IMR-90 (cell line): ENCODE results near the gene ZNF212. TPM values are rescaled to one million over a fixed set of nuclear protein-coding genes. Genes with fewer than 3 reads are reported as not detected.

Source experiments
- ATAC-seq: fragments of 200-7000 bp; cut with Tn5 transposase; 2 replicates; pipeline ENCODE4 v1.9.1; 2020; ENCODE audit warnings: low read depth, mild to moderate bottlenecking, moderate library complexity
- BruUV-seq: library from RNA; stranded (reverse); fragments of 400-500 nt; replicated peaks from 2 replicates; lab custom pipeline; 2021; lab: Mats Ljungman, UMichigan
- CTCF ChIA-PET: fragments of 300-600 bp; formaldehyde crosslinking; extraction: SDS; loops from one replicate; lab custom pipeline; 2021; ENCODE audit warnings: antibody characterized with exemption; lab: Yijun Ruan, JAX
- POLR2A ChIA-PET: fragments of 300-600 bp; sonication (Branson Sonifier 250); formaldehyde crosslinking; loops from one replicate; lab custom pipeline; 2022; ENCODE audit warnings: antibody characterized with exemption; ENCODE audit not compliant: unreplicated experiment; lab: Charles Lee
- DNase-seq: peaks from one replicate; pipeline ENCODE4 v3.0.0; 2013
- H2AFZ ChIP-seq: replicated peaks from 2 replicates; pipeline ENCODE3; 2013; ENCODE audit warnings: low read length, mild to moderate bottlenecking; ENCODE audit not compliant: poor library complexity
- H2AK5ac ChIP-seq: 2 replicates; pipeline ENCODE4 v1.6.1; 2013; ENCODE audit warnings: low read depth, low read length, inconsistent platforms
- H2AK9ac ChIP-seq: replicated peaks from 2 replicates; pipeline ENCODE3; 2013; ENCODE audit warnings: mild to moderate bottlenecking, low read depth, low read length, moderate library complexity; ENCODE audit not compliant: poor library complexity
- H2BK120ac ChIP-seq: 2 replicates; pipeline ENCODE4 v1.6.1; 2013; ENCODE audit warnings: low read depth, low read length, inconsistent platforms
- H2BK15ac ChIP-seq: 3 replicates; pipeline ENCODE4 v1.6.1; 2013; ENCODE audit warnings: low read depth, low read length, inconsistent platforms
- H2BK20ac ChIP-seq: 2 replicates; pipeline ENCODE4 v1.6.1; 2013; ENCODE audit warnings: low read depth, mild to moderate bottlenecking, inconsistent platforms, low read length, moderate library complexity
- H2BK5ac ChIP-seq: 2 replicates; pipeline ENCODE4 v1.6.1; 2013; ENCODE audit warnings: mild to moderate bottlenecking, low read depth, low read length, inconsistent platforms; ENCODE audit not compliant: poor library complexity, severe bottlenecking
- H3K14ac ChIP-seq: replicated peaks from 2 replicates; pipeline ENCODE4 v1.6.1; 2013; ENCODE audit warnings: low read depth, low read length, inconsistent platforms
- H3K18ac ChIP-seq: 2 replicates; pipeline ENCODE4 v1.6.1; 2013; ENCODE audit warnings: low read depth, low read length, control low read depth
- H3K23ac ChIP-seq: 2 replicates; pipeline ENCODE4 v1.6.1; 2013; ENCODE audit warnings: low read depth, low read length, inconsistent platforms
- H3K27ac ChIP-seq: 2 replicates; pipeline ENCODE4 v1.5.1; 2013; ENCODE audit warnings: mild to moderate bottlenecking, control low read depth, low read length; ENCODE audit not compliant: insufficient read depth
- H3K27me3 ChIP-seq: 2 replicates; pipeline ENCODE4 v1.6.1; 2013; ENCODE audit warnings: low read length; ENCODE audit not compliant: control insufficient read depth, insufficient read depth
- H3K36me3 ChIP-seq: 2 replicates; pipeline ENCODE4 v1.6.1; 2013; ENCODE audit warnings: low read length, mixed read lengths; ENCODE audit not compliant: control insufficient read depth, insufficient read depth
- H3K4ac ChIP-seq: 2 replicates; pipeline ENCODE4 v1.6.1; 2013; ENCODE audit warnings: low read depth, low read length, inconsistent platforms
- H3K4me1 ChIP-seq: 2 replicates; pipeline ENCODE4 v1.6.1; 2013; ENCODE audit warnings: low read length, mixed read lengths; ENCODE audit not compliant: control insufficient read depth, insufficient read depth
- H3K4me2 ChIP-seq: 2 replicates; pipeline ENCODE4 v1.6.1; 2013; ENCODE audit warnings: low read depth, mild to moderate bottlenecking, control low read depth, low read length, moderate library complexity
- H3K4me3 ChIP-seq: 2 replicates; pipeline ENCODE4 v1.5.1; 2013; ENCODE audit warnings: low read depth, mild to moderate bottlenecking, control low read depth, low read length, moderate library complexity; ENCODE audit not compliant: insufficient read depth
- H3K56ac ChIP-seq: 2 replicates; pipeline ENCODE4 v1.6.1; 2013; ENCODE audit warnings: low read length, inconsistent platforms; ENCODE audit not compliant: insufficient read depth; ENCODE audit errors: extremely low read depth
- H3K79me1 ChIP-seq, 2 experiments: 2 replicates each; pipeline ENCODE4 v1.6.1; 2013; ENCODE audit warnings: low read length in 2 of 2, inconsistent platforms in 1 of 2, low read depth in 1 of 2
- H3K9ac ChIP-seq: 2 replicates; pipeline ENCODE4 v1.6.1; 2013; ENCODE audit warnings: low read depth, low read length, control low read depth
- H3K9me1 ChIP-seq: 2 replicates; pipeline ENCODE4 v1.6.1; 2013; ENCODE audit warnings: low read length, inconsistent platforms; ENCODE audit not compliant: insufficient read depth
- H3K9me3 ChIP-seq: 2 replicates; pipeline ENCODE4 v1.6.1; 2013; ENCODE audit warnings: low read length; ENCODE audit not compliant: control insufficient read depth, insufficient read depth
- H4K20me1 ChIP-seq: 2 replicates; pipeline ENCODE4 v1.6.1; 2013; ENCODE audit warnings: low read length, inconsistent platforms; ENCODE audit not compliant: insufficient read depth
- H4K5ac ChIP-seq: 2 replicates; pipeline ENCODE4 v1.6.1; 2013; ENCODE audit warnings: mild to moderate bottlenecking, low read depth, low read length, control low read depth
- H4K8ac ChIP-seq, 2 experiments: 2 replicates each; pipeline ENCODE4 v1.6.1; 2013; ENCODE audit warnings: low read depth in 2 of 2, low read length in 2 of 2, control low read depth in 1 of 2, inconsistent platforms in 1 of 2
- H4K91ac ChIP-seq: 2 replicates; pipeline ENCODE4 v1.6.1; 2013; ENCODE audit warnings: low read depth, low read length, inconsistent platforms; ENCODE audit not compliant: insufficient read depth
- MAFK ChIP-seq: IDR thresholded peaks from 2 replicates; pipeline ENCODE4 v1.6.1; 2012; ENCODE audit warnings: low read depth, low read length, improper control_type of control experiment
- RCOR1 ChIP-seq: IDR thresholded peaks from 2 replicates; pipeline ENCODE4 v1.6.1; 2012; ENCODE audit warnings: mild to moderate bottlenecking, low read length, improper control_type of control experiment; ENCODE audit not compliant: insufficient replicate concordance
- WGBS, 2 experiments: methylation state at CpG; one replicate each; pipeline versions ENCODE4 v1.1.5 to v1.1.7; 2013; ENCODE audit warnings: missing lambda C conversion rate in 2 of 2; ENCODE audit not compliant: insufficient read length in 1 of 2; ENCODE audit errors: extremely low coverage in 2 of 2; 5-methylcytosine and 5-hydroxymethylcytosine counted together
- dilution Hi-C: fragments of 300-500 bp; cut with HindIII; formaldehyde crosslinking; loops from one replicate; pipeline ENCODE4 v1.14.3; 2018; ENCODE audit warnings: low sequenced_read_pairs; ENCODE audit not compliant: unreplicated experiment
- in situ Hi-C: fragments of 300-500 bp; cut with MboI; formaldehyde crosslinking; loops from 3 replicates; pipeline ENCODE4 v1.14.3; 2019; ENCODE audit warnings: low sequenced_read_pairs, inconsistent platforms, mixed read lengths
- intact Hi-C: fragments of 100-400 bp; cut with micrococcal nuclease; formaldehyde crosslinking; loops from 2 replicates; pipeline ENCODE4 v1.10.0; 2022
- polyA plus RNA-seq, 3 experiments: library from polyadenylated mRNA; depleted of rRNA; stranded (reverse); fragments of >200 nt; gene quantifications; 2 replicates each; pipeline ENCODE4 v1.2.3, GENCODE V29; 2012; ENCODE audit warnings: low replicate concordance in 1 of 3
- total RNA-seq: library from RNA; depleted of rRNA; stranded (reverse); fragments of >200 nt; gene quantifications from 2 replicates; pipeline ENCODE4 v1.2.3, GENCODE V29; 2012

The ZNF212 gene
- total and polyA plus RNA-seq, 2 of the 4 experiments (the other 2 are of a cell fraction): 3.8 to 5.1 TPM

GRCh38 chr7:149296368-149296767 lies 56.9 kb downstream of the ZNF212 start:
- Histone ChIP-seq H3K36me3 (peaks cover 4% of the 10 kb centered on the region; the same call in 1 of the 2 replicates), H3K56ac (no peak overlapping the region), H2BK15ac (no peak overlapping the region), H4K91ac (no peak overlapping the region), H3K27me3 (no peaks in the 10 kb centered on the region), H3K9ac (no peak overlapping the region), H2BK20ac (no peak overlapping the region), H3K14ac (no peak overlapping the region), H3K79me1 (no peaks in the 10 kb centered on the region), H4K8ac (no peak overlapping the region), H4K20me1 (no peaks in the 10 kb centered on the region), H3K4me3 (no peak overlapping the region), H3K4me1 (no peaks in the 10 kb centered on the region), H3K27ac (no peak overlapping the region), H4K5ac (no peak overlapping the region), H2BK5ac (no peak overlapping the region), H2AFZ (no peak overlapping the region), H2AK9ac (no peak overlapping the region), H3K9me1 (no peaks in the 10 kb centered on the region; the same call in 1 of the 2 replicates), H3K4ac (no peak overlapping the region), H3K9me3 (no peaks in the 10 kb centered on the region), H3K23ac (no peak overlapping the region), H2AK5ac (no peak overlapping the region), H3K18ac (no peak overlapping the region), H3K4me2 (no peak overlapping the region), H2BK120ac (no peak overlapping the region)
- TF ChIP-seq RCOR1: no peak
- no peak for TF ChIP-seq MAFK
- BruUV-seq: no TSS peak
- WGBS, 2 experiments: no CpG with 5 or more reads among the region's 4 CpGs
- ChIA-PET POLR2A (no interaction called here), CTCF (no interaction called here)
- in situ Hi-C loops (no loop called here), dilution Hi-C loops (no loop called here), intact Hi-C loops (no loop called here)
- DNase-seq (no peak), ATAC-seq (no peak)
